ENCODE results near the gene CMTM4. TPM values are rescaled to one million over a fixed set of nuclear protein-coding genes. Genes with fewer than 3 reads are reported as not detected.

CMTM4 gene
- total and polyA plus RNA-seq, 2 of the 4 experiments (the other 2 are of a cell fraction), result 9.0 to 14.5 TPM

DNA sequence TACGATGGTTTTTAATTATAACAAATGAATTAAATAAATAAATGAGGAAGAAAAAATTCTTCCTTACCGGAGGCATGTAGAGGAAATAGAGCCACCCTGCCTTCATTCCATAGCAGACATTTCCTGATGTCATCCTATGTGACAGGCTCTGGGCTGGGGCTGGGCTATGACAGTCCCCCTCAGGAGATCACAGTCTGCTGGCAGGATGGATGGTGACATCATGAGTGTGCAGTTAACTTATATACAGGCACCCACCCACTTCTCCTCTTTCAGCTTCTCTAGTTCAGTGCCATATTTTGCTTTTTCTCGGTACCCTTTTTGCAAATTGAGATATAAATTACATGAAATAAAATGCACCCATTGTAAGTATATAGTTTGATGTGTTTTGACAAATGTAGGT lies 98.4 kb downstream of the CMTM4 start:
- Histone ChIP-seq H3K27ac (ENCODE audit: insufficient read depth, low read length) (no peak overlapping the region), H3K9ac (ENCODE audit: low read depth, low read length) (no peak overlapping the region), H3K9me1 (ENCODE audit: insufficient read depth, low read length) (no peaks in the 10 kb centered on the region), H4K20me1 (ENCODE audit: insufficient read depth, low read length) (no peaks in the 10 kb centered on the region), H2AK9ac (replicated peaks; ENCODE audit: low read depth, low read length, poor library complexity) (no peak overlapping the region), H4K8ac (ENCODE audit: low read depth in 2 of 2, low read length in 2 of 2) (no peak overlapping the region), H3K23ac (ENCODE audit: low read depth, low read length) (no peak overlapping the region; the same call in 1 of the 2 replicates), H2BK5ac (ENCODE audit: low read depth, low read length, poor library complexity, severe bottlenecking) (no peak overlapping the region), H4K5ac (ENCODE audit: low read depth, low read length) (no peak overlapping the region), H3K4me2 (ENCODE audit: low read depth, low read length) (no peak overlapping the region), H2AFZ (replicated peaks; ENCODE audit: low read length, poor library complexity) (no peak overlapping the region), H2BK20ac (ENCODE audit: low read depth, low read length) (no peak overlapping the region), H3K4me3 (ENCODE audit: insufficient read depth, low read depth, low read length) (no peak overlapping the region), H2BK120ac (ENCODE audit: low read depth, low read length) (no peak overlapping the region), H3K4ac (ENCODE audit: low read depth, low read length) (no peak overlapping the region), H3K79me1 (ENCODE audit: low read depth in 1 of 2, low read length in 2 of 2) (no peaks in the 10 kb centered on the region), H3K4me1 (ENCODE audit: control insufficient read depth, insufficient read depth, low read length) (no peaks in the 10 kb centered on the region), H2BK15ac (ENCODE audit: low read depth, low read length) (no peak overlapping the region), H2AK5ac (ENCODE audit: low read depth, low read length) (no peak overlapping the region), H3K14ac (replicated peaks; ENCODE audit: low read depth, low read length) (no peak overlapping the region), H3K56ac (ENCODE audit: extremely low read depth, insufficient read depth, low read length) (no peak overlapping the region), H3K36me3 (ENCODE audit: control insufficient read depth, insufficient read depth, low read length) (no peaks in the 10 kb centered on the region), H3K18ac (ENCODE audit: low read depth, low read length) (no peak overlapping the region), H3K27me3 (ENCODE audit: control insufficient read depth, insufficient read depth, low read length) (peaks cover 20% of the 10 kb centered on the region), H3K9me3 (ENCODE audit: control insufficient read depth, insufficient read depth, low read length) (peaks cover 13% of the 10 kb centered on the region), H4K91ac (ENCODE audit: insufficient read depth, low read depth, low read length) (no peak overlapping the region)
- ATAC-seq (ENCODE audit: low read depth) (no peak), DNase-seq (no peak)
- dilution Hi-C loops (cut with HindIII; ENCODE audit: low sequenced_read_pairs, unreplicated experiment) (no loop called here), in situ Hi-C loops (cut with MboI; ENCODE audit: low sequenced_read_pairs) (no loop called here), intact Hi-C loops (cut with micrococcal nuclease) (no loop called here)
- TF ChIP-seq FOS (IDR thresholded peaks at IDR 0.05; ENCODE audit: low read depth, low read length), result no peak
- TF ChIP-seq, protein P1, sequence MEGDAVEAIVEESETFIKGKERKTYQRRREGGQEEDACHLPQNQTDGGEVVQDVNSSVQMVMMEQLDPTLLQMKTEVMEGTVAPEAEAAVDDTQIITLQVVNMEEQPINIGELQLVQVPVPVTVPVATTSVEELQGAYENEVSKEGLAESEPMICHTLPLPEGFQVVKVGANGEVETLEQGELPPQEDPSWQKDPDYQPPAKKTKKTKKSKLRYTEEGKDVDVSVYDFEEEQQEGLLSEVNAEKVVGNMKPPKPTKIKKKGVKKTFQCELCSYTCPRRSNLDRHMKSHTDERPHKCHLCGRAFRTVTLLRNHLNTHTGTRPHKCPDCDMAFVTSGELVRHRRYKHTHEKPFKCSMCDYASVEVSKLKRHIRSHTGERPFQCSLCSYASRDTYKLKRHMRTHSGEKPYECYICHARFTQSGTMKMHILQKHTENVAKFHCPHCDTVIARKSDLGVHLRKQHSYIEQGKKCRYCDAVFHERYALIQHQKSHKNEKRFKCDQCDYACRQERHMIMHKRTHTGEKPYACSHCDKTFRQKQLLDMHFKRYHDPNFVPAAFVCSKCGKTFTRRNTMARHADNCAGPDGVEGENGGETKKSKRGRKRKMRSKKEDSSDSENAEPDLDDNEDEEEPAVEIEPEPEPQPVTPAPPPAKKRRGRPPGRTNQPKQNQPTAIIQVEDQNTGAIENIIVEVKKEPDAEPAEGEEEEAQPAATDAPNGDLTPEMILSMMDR (conservative IDR thresholded peaks at IDR 0.05; ENCODE audit: low read depth, low read length), result no peak
- no peak for TF ChIP-seq CHD1 (IDR thresholded peaks at IDR 0.05; ENCODE audit: low read depth, low read length)
- TF ChIP-seq, protein P2, sequence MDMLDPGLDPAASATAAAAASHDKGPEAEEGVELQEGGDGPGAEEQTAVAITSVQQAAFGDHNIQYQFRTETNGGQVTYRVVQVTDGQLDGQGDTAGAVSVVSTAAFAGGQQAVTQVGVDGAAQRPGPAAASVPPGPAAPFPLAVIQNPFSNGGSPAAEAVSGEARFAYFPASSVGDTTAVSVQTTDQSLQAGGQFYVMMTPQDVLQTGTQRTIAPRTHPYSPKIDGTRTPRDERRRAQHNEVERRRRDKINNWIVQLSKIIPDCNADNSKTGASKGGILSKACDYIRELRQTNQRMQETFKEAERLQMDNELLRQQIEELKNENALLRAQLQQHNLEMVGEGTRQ (IDR thresholded peaks at IDR 0.05; ENCODE audit: low read depth, low read length), result no peak
- TF ChIP-seq, protein P3, sequence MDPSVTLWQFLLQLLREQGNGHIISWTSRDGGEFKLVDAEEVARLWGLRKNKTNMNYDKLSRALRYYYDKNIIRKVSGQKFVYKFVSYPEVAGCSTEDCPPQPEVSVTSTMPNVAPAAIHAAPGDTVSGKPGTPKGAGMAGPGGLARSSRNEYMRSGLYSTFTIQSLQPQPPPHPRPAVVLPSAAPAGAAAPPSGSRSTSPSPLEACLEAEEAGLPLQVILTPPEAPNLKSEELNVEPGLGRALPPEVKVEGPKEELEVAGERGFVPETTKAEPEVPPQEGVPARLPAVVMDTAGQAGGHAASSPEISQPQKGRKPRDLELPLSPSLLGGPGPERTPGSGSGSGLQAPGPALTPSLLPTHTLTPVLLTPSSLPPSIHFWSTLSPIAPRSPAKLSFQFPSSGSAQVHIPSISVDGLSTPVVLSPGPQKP (IDR thresholded peaks at IDR 0.05; ENCODE audit: borderline replicate concordance, low read depth, low read length), result no peak
- no peak for TF ChIP-seq NFE2L2 (IDR thresholded peaks at IDR 0.05; ENCODE audit: low read depth, low read length)
- TF ChIP-seq BHLHE40 (IDR thresholded peaks at IDR 0.05; ENCODE audit: low read depth, low read length), result no peak
- TF ChIP-seq RCOR1 (IDR thresholded peaks at IDR 0.05; ENCODE audit: insufficient replicate concordance, low read length), result no peak
- no peak for TF ChIP-seq RFX5 (IDR thresholded peaks at IDR 0.05; ENCODE audit: low read depth, low read length)
- no peak for TF ChIP-seq MAZ (IDR thresholded peaks at IDR 0.05; ENCODE audit: borderline replicate concordance, low read depth, low read length)
- TF ChIP-seq POLR2A (IDR thresholded peaks at IDR 0.05; ENCODE audit: low read depth, low read length), result no peak
- TF ChIP-seq RAD21 (IDR thresholded peaks at IDR 0.05; ENCODE audit: low read length), result no peak
- no peak for TF ChIP-seq MXI1 (IDR thresholded peaks at IDR 0.05; ENCODE audit: borderline replicate concordance, low read depth, low read length)
- TF ChIP-seq SMC3 (IDR thresholded peaks at IDR 0.05; ENCODE audit: low read depth, low read length), result no peak
- TF ChIP-seq MAFK (IDR thresholded peaks at IDR 0.05; ENCODE audit: low read depth, low read length), result no peak
- TF ChIP-seq CEBPB (IDR thresholded peaks at IDR 0.05; ENCODE audit: low read depth, low read length), result no peak
- BruUV-seq (replicated peaks), result no TSS peak
- ChIA-PET CTCF (interaction anchor here (0.8 kb wide), 1 partner anchor 83 kb away, joined by 4 read pairs; no protein-coding TSS in a partner anchor), POLR2A (ENCODE audit: unreplicated experiment) (no interaction called here)
- no CpG with 5 or more reads among the region's 3 CpGs for WGBS, 2 experiments (ENCODE audit: extremely low coverage in 2 of 2, insufficient read length in 1 of 2)

All from IMR-90 (cell line).